SJSA1 (cell line): ENCODE results near the gene NHLH2. TPM values are rescaled to one million over a fixed set of nuclear protein-coding genes. Genes with fewer than 3 reads are reported as not detected.

Experiments used
- DNase-seq, 2 experiments: peaks; one replicate each; pipeline ENCODE4 v3.0.0-alpha.2; 2015 to 2020; ENCODE audit warnings: low spot score in 2 of 2, low read depth in 1 of 2
- H3K27ac ChIP-seq: fragments of 250-450 bp; sonication (Bioruptor Pico); 2 replicates; pipeline ENCODE4 v1.5.1; 2020; ENCODE audit warnings: mild to moderate bottlenecking, moderate library complexity
- H3K27me3 ChIP-seq: fragments of 250-450 bp; sonication (Bioruptor Pico); replicated peaks from 2 replicates; pipeline ENCODE4 v1.5.1; 2020; ENCODE audit warnings: mild to moderate bottlenecking, moderate library complexity
- H3K36me3 ChIP-seq: fragments of 250-450 bp; sonication (Bioruptor Pico); 2 replicates; pipeline ENCODE4 v1.5.1; 2020; ENCODE audit warnings: mild to moderate bottlenecking
- H3K4me1 ChIP-seq: fragments of 250-450 bp; sonication (Bioruptor Pico); replicated peaks from 2 replicates; pipeline ENCODE4 v1.6.1; 2021; ENCODE audit warnings: mild to moderate bottlenecking
- H3K4me3 ChIP-seq: fragments of 250-450 bp; sonication (Bioruptor Pico); 2 replicates; pipeline ENCODE4 v1.5.1; 2020; ENCODE audit warnings: mild to moderate bottlenecking
- H3K9me3 ChIP-seq: fragments of 250-450 bp; sonication (Bioruptor Pico); replicated peaks from 2 replicates; pipeline ENCODE4 v1.5.1; 2020; ENCODE audit warnings: mild to moderate bottlenecking
- total RNA-seq: library from RNA; depleted of rRNA; stranded (reverse); fragments of >200 nt; shearing (Covaris generic); gene quantifications from 2 replicates; pipeline ENCODE4 v1.2.3, GENCODE V29; 2014

The NHLH2 gene
- total RNA-seq, 1 experiment from 2014 or later, result 0.11 TPM

- H3K4me1 ChIP-seq, result peaks cover 35% of the 10 kb centered on the region
- no peak overlapping the region for H3K4me3 ChIP-seq
- no peaks in the 10 kb centered on the region for H3K9me3 ChIP-seq
- H3K36me3 ChIP-seq, result no peaks in the 10 kb centered on the region
- no peak overlapping the region for H3K27ac ChIP-seq
- peak; percentile 29 to 53 for DNase-seq
- H3K27me3 ChIP-seq, result no peaks in the 10 kb centered on the region
Observed at GRCh38 chr1:115829947-115830346, 11.0 kb downstream of the NHLH2 start.

GRCh38 chr1:115829023-115829674 lies 11.8 kb downstream of the NHLH2 start:
- H3K4me1 ChIP-seq, result peaks cover 35% of the 10 kb centered on the region
- H3K27ac ChIP-seq, result no peak overlapping the region
- H3K4me3 ChIP-seq, result no peak overlapping the region
- H3K36me3 ChIP-seq, result no peaks in the 10 kb centered on the region
- DNase-seq, result peak; percentile 76 to 79
- H3K27me3 ChIP-seq, result no peaks in the 10 kb centered on the region
- H3K9me3 ChIP-seq, result no peaks in the 10 kb centered on the region

- no peak for DNase-seq
- H3K27me3 ChIP-seq, result no peaks in the 10 kb centered on the region
- no peaks in the 10 kb centered on the region for H3K36me3 ChIP-seq
- no peaks in the 10 kb centered on the region for H3K9me3 ChIP-seq
- peaks cover 31% of the 10 kb centered on the region for H3K4me1 ChIP-seq
- no peak overlapping the region for H3K4me3 ChIP-seq
- H3K27ac ChIP-seq, result no peak overlapping the region
Observed at GRCh38 chr1:115828101-115829022, 12.6 kb downstream of the NHLH2 start.

- Histone ChIP-seq H3K36me3 (no peaks in the 10 kb centered on the region), H3K4me3 (no peak overlapping the region), H3K27ac (no peak overlapping the region), H3K9me3 (no peaks in the 10 kb centered on the region), H3K27me3 (no peaks in the 10 kb centered on the region), H3K4me1 (peaks cover 23% of the 10 kb centered on the region)
- DNase-seq, result no peak
Observed at GRCh38 chr1:115827452-115828044, 13.4 kb downstream of the NHLH2 start.

- Histone ChIP-seq H3K4me3 (no peak overlapping the region), H3K4me1 (peaks cover 16% of the 10 kb centered on the region), H3K36me3 (no peaks in the 10 kb centered on the region), H3K27me3 (no peaks in the 10 kb centered on the region), H3K27ac (no peak overlapping the region), H3K9me3 (no peaks in the 10 kb centered on the region)
- no peak for DNase-seq
Observed at GRCh38 chr1:115826628-115827027, 14.3 kb downstream of the NHLH2 start.

GRCh38 chr1:115822117-115822516 lies 18.8 kb downstream of the NHLH2 start:
- Histone ChIP-seq H3K4me3 (no peak overlapping the region), H3K27ac (no peak overlapping the region), H3K27me3 (0 out of 2 replicates have a peak, but pooled peaks cover 5% of the 10 kb centered on the region), H3K36me3 (no peaks in the 10 kb centered on the region), H3K4me1 (no peaks in the 10 kb centered on the region), H3K9me3 (no peaks in the 10 kb centered on the region)
- DNase-seq, result no peak

- H3K4me1 ChIP-seq, result peaks cover 9% of the 10 kb centered on the region
- no peaks in the 10 kb centered on the region for H3K9me3 ChIP-seq
- 0 out of 2 replicates have a peak, but pooled peaks cover 2% of the 10 kb centered on the region for H3K27me3 ChIP-seq
- DNase-seq, result peak in 1 of 2 experiments; percentile 10
- no peak overlapping the region for H3K4me3 ChIP-seq
- H3K27ac ChIP-seq, result no peak overlapping the region
- no peaks in the 10 kb centered on the region for H3K36me3 ChIP-seq
Observed at GRCh38 chr1:115815694-115816093, 25.2 kb downstream of the NHLH2 start.

GRCh38 chr1:115814685-115815398 lies 26.1 kb downstream of the NHLH2 start:
- Histone ChIP-seq H3K27me3 (no peaks in the 10 kb centered on the region), H3K4me3 (no peak overlapping the region), H3K36me3 (no peaks in the 10 kb centered on the region), H3K9me3 (no peaks in the 10 kb centered on the region), H3K4me1 (peaks cover 9% of the 10 kb centered on the region), H3K27ac (no peak overlapping the region)
- DNase-seq, result no peak

- Histone ChIP-seq H3K9me3 (no peaks in the 10 kb centered on the region), H3K36me3 (no peaks in the 10 kb centered on the region), H3K4me3 (no peak overlapping the region), H3K27me3 (no peaks in the 10 kb centered on the region), H3K4me1 (peaks cover 9% of the 10 kb centered on the region), H3K27ac (no peak overlapping the region)
- no peak for DNase-seq
Observed at GRCh38 chr1:115813727-115814126, 27.2 kb downstream of the NHLH2 start.

GRCh38 chr1:115811140-115811828 lies 29.6 kb downstream of the NHLH2 start:
- no peak for DNase-seq
- no peak overlapping the region for H3K27ac ChIP-seq
- no peaks in the 10 kb centered on the region for H3K27me3 ChIP-seq
- no peaks in the 10 kb centered on the region for H3K36me3 ChIP-seq
- no peaks in the 10 kb centered on the region for H3K9me3 ChIP-seq
- H3K4me1 ChIP-seq, result peaks cover 9% of the 10 kb centered on the region
- no peak overlapping the region for H3K4me3 ChIP-seq

- Histone ChIP-seq H3K36me3 (no peaks in the 10 kb centered on the region), H3K4me1 (peaks cover 3% of the 10 kb centered on the region), H3K27me3 (no peaks in the 10 kb centered on the region), H3K9me3 (no peaks in the 10 kb centered on the region), H3K27ac (no peak overlapping the region), H3K4me3 (no peak overlapping the region)
- DNase-seq, result no peak
Observed at GRCh38 chr1:115810609-115811008, 30.3 kb downstream of the NHLH2 start.

GRCh38 chr1:115809847-115810246 lies 31.1 kb downstream of the NHLH2 start:
- no peak overlapping the region for H3K27ac ChIP-seq
- H3K36me3 ChIP-seq, result no peaks in the 10 kb centered on the region
- H3K4me3 ChIP-seq, result no peak overlapping the region
- H3K4me1 ChIP-seq, result no peaks in the 10 kb centered on the region
- no peaks in the 10 kb centered on the region for H3K9me3 ChIP-seq
- no peaks in the 10 kb centered on the region; the same call in 1 of the 2 replicates for H3K27me3 ChIP-seq
- DNase-seq, result no peak

- no peaks in the 10 kb centered on the region; the same call in 1 of the 2 replicates for H3K27me3 ChIP-seq
- no peaks in the 10 kb centered on the region; the same call in 1 of the 2 replicates for H3K9me3 ChIP-seq
- H3K27ac ChIP-seq, result no peak overlapping the region
- DNase-seq, result no peak
- no peak overlapping the region for H3K4me3 ChIP-seq
- H3K36me3 ChIP-seq, result no peaks in the 10 kb centered on the region
- no peaks in the 10 kb centered on the region for H3K4me1 ChIP-seq
Observed at GRCh38 chr1:115809076-115809475, 31.9 kb downstream of the NHLH2 start.
